Sigmoid colon (tissue), 7 donors: ENCODE data around the gene SART3. TPM values are rescaled to one million over a fixed set of nuclear protein-coding genes. Genes with fewer than 3 reads are reported as not detected.

Experiments
- DNase-seq: peaks from one replicate; pipeline ENCODE4 v3.0.0-alpha.2; 2019
- H3K27ac ChIP-seq, 4 donors: fragments of 200-600 bp; sonication (generic); one replicate each; pipeline ENCODE4 v1.5.1; 2016 to 2019; ENCODE audit warnings: mild to moderate bottlenecking in 1 of 4
- H3K27me3 ChIP-seq, 3 donors: fragments of 200-600 bp; sonication (generic); one replicate each; pipeline ENCODE4 v1.5.1; 2019; ENCODE audit warnings: mild to moderate bottlenecking in 1 of 3
- H3K36me3 ChIP-seq, 4 donors: fragments of 200-600 bp; sonication (generic); one replicate each; pipeline ENCODE4 v1.5.1; 2016 to 2019
- H3K4me1 ChIP-seq, 4 donors: fragments of 200-600 bp; sonication (generic); one replicate each; pipeline ENCODE4 v1.5.1; 2017 to 2019
- H3K4me3 ChIP-seq, 4 donors: fragments of 200-600 bp; sonication (generic); one replicate each; pipeline ENCODE4 v1.5.1; 2017 to 2019; ENCODE audit warnings: mild to moderate bottlenecking in 2 of 4, moderate library complexity in 1 of 4
- H3K9me3 ChIP-seq, 4 donors: fragments of 200-600 bp in 3 of 4; sonication (generic) in 3 of 4; one replicate each; pipeline versions ENCODE4 v1.5.1 to v1.6.1; 2013 to 2019
- EP300 ChIP-seq, 4 donors: sonication (generic); formaldehyde crosslinking; IDR thresholded peaks; one replicate each; pipeline ENCODE4 v1.6.1; 2017; ENCODE audit warnings: antibody characterized with exemption in 4 of 4
- POLR2A ChIP-seq, 2 donors: fragments of 450-650 bp; IDR thresholded peaks; one replicate each; pipeline ENCODE4 v1.6.1; 2016; ENCODE audit warnings: antibody characterized with exemption in 2 of 2, mild to moderate bottlenecking in 2 of 2, moderate library complexity in 2 of 2
- POLR2AphosphoS5 ChIP-seq, 4 donors: sonication (generic); formaldehyde crosslinking; IDR thresholded peaks; one replicate each; pipeline ENCODE4 v1.6.1; 2017; ENCODE audit warnings: antibody characterized with exemption in 4 of 4
- WGBS, 2 donors: extraction: QIAGEN DNeasy Blood & Tissue Kit; methylation state at CpG; one replicate each; pipeline ENCODE4 v1.1.7; 2013; 5-methylcytosine and 5-hydroxymethylcytosine counted together
- intact Hi-C: fragments of 100-400 bp; cut with DNase I; formaldehyde crosslinking; loops from one replicate; pipeline ENCODE4 v1.15.1; 2023
- polyA plus RNA-seq, 3 donors: library from polyadenylated mRNA; stranded (reverse); fragments of 200-250 nt; gene quantifications; one replicate each; pipeline ENCODE4 v1.2.3, GENCODE V29; 2013
- total RNA-seq, 4 donors: library from RNA; depleted of rRNA; stranded (reverse); fragments of >200 nt; gene quantifications; one replicate each; pipeline ENCODE4 v1.1.0, GENCODE V29; 2016
- TF ChIP-seq, protein P1 (sequence below), 4 experiments: fragments of 450-650 bp in 3 of 4; fragments of 200-600 bp in 1 of 4; IDR thresholded peaks; one replicate each; pipeline ENCODE4 v1.5.1; 2016 to 2019; ENCODE audit warnings: antibody characterized with exemption in 4 of 4, mild to moderate bottlenecking in 3 of 4, moderate library complexity in 2 of 4
- donor health status: healthy with polysubstance abuse.
- donor health status: Bipolar disorder and iron deficiency.
- donor health status: healthy.

The SART3 gene
- total and polyA plus RNA-seq, 7 donors, result 15.3 to 69.1 (median 45.3) TPM

- 57 to 67% methylated on average over 2 of the region's 2 CpGs for WGBS, 2 donors
- Histone ChIP-seq H3K27ac (no peak overlapping the region), H3K27me3 (no peaks in the 10 kb centered on the region), H3K36me3 (no peaks in the 10 kb centered on the region), H3K9me3 (peaks cover 0 to 8% (median 0%) of the 10 kb centered on the region in 4 donors), H3K4me3 (no peak overlapping the region), H3K4me1 (no peaks in the 10 kb centered on the region)
- intact Hi-C loops, result no loop called here
- no peak for DNase-seq
- TF ChIP-seq, protein P1, sequence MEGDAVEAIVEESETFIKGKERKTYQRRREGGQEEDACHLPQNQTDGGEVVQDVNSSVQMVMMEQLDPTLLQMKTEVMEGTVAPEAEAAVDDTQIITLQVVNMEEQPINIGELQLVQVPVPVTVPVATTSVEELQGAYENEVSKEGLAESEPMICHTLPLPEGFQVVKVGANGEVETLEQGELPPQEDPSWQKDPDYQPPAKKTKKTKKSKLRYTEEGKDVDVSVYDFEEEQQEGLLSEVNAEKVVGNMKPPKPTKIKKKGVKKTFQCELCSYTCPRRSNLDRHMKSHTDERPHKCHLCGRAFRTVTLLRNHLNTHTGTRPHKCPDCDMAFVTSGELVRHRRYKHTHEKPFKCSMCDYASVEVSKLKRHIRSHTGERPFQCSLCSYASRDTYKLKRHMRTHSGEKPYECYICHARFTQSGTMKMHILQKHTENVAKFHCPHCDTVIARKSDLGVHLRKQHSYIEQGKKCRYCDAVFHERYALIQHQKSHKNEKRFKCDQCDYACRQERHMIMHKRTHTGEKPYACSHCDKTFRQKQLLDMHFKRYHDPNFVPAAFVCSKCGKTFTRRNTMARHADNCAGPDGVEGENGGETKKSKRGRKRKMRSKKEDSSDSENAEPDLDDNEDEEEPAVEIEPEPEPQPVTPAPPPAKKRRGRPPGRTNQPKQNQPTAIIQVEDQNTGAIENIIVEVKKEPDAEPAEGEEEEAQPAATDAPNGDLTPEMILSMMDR (IDR thresholded peaks at IDR 0.05), result no peak
- TF ChIP-seq POLR2A (IDR thresholded peaks at IDR 0.05), result no peak
- TF ChIP-seq POLR2AphosphoS5 (IDR thresholded peaks at IDR 0.05), result no peak
- TF ChIP-seq EP300 (IDR thresholded peaks at IDR 0.05), result no peak
These were observed 76.1 kb downstream of the SART3 start for GRCh38 chr12:108484845-108485244.

- 67 to 79% methylated on average over 2 of the region's 2 CpGs for WGBS, 2 donors
- peaks cover 0 to 8% (median 0%) of the 10 kb centered on the region in 4 donors for H3K9me3 ChIP-seq
- TF ChIP-seq POLR2AphosphoS5 (IDR thresholded peaks at IDR 0.05), result no peak
- no peak for TF ChIP-seq POLR2A (IDR thresholded peaks at IDR 0.05)
- TF ChIP-seq, protein P1 (IDR thresholded peaks at IDR 0.05), result no peak
- no peak for TF ChIP-seq EP300 (IDR thresholded peaks at IDR 0.05)
- H3K27ac ChIP-seq, result no peak overlapping the region
- DNase-seq, result no peak
- H3K36me3 ChIP-seq, result no peaks in the 10 kb centered on the region
- no peaks in the 10 kb centered on the region for H3K27me3 ChIP-seq
- no peak overlapping the region for H3K4me3 ChIP-seq
- H3K4me1 ChIP-seq, result no peaks in the 10 kb centered on the region
- intact Hi-C loops, result no loop called here
These were observed 76.5 kb downstream of the SART3 start for GRCh38 chr12:108484431-108484830.

DNA sequence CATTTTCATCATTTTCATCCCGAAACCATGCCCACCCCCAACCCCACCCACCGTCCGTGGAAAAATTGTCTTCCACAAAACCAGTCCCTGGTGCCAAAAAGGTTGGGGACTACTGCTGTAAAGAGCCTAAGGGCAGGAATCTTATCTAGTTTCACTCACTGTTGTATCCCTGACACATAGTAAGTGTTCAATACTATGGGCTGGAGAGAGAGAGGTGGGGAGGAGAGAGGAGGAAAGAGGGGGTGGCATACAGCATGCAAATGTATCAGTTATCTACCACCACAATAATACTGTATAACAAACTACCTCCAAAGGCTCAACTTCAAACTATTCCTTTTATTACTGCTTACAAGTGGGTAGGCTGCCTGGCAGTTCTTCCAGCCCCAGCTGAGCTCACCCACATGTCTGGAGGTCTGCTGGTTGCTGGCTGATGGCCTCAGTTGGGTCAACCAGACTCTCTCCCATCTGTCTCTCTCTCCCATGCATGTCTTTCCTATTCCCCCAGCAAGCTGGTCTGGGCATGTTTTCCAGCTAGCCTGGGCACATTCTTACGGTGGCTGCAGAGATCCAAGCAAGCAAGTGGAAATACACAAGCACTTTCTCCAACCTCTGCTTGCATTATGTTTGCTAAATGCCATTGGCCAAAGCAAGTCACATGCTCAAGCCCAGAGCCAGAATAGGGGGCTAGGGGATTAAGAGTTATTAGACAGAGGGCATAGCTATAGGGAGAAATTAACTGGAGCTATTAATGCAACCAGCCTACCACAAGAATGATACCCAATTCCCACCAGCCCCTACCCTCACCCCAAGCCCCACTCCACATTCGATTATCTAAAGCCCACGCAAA, 77.5 kb downstream of the SART3 start:
- no peak overlapping the region for H3K4me3 ChIP-seq
- WGBS, 2 donors, result 66 to 69% methylated on average over 6 of the region's 6 CpGs

DNA sequence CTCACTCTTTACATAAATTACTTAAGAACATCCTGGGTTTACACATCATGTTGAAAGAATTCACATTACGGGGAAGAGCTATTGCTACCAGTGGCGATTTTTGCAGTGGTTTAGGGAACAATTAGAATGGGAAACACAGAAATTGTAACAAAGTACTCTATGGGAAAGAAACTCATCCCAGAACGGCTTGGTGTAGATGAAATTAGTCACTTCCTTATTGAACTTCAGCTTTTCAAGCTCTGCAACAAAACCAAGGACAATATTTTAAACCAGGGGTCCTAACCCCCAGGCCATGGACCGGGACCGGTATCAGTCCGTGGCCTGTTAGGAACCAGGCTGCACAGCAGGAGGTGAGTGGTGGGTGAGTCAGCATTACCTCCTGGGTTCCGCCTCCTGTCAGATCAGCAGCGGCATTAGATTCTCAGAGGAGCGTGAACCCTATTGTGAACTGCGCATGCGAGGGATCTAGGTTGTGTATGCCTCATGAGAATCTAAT, 78.2 kb downstream of the SART3 start:
- DNase-seq, result no peak
- no peaks in the 10 kb centered on the region for H3K27me3 ChIP-seq
- no peaks in the 10 kb centered on the region for H3K36me3 ChIP-seq
- H3K27ac ChIP-seq, result no peak overlapping the region
- H3K9me3 ChIP-seq, result peaks cover 0 to 8% (median 0%) of the 10 kb centered on the region in 4 donors
- H3K4me3 ChIP-seq, result no peak overlapping the region
- intact Hi-C loops, result no loop called here
- peaks cover 0 to 4% (median 0%) of the 10 kb centered on the region in 4 donors for H3K4me1 ChIP-seq
- WGBS, 2 donors, result 57 to 64% methylated on average over 11 of the region's 11 CpGs
- TF ChIP-seq POLR2A (IDR thresholded peaks at IDR 0.05), result no peak
- TF ChIP-seq, protein P1 (IDR thresholded peaks at IDR 0.05), result no peak
- TF ChIP-seq EP300 (IDR thresholded peaks at IDR 0.05), result no peak
- TF ChIP-seq POLR2AphosphoS5 (IDR thresholded peaks at IDR 0.05), result no peak

More for the DNA sequence above, 77.5 kb downstream of the SART3 start:
- peaks cover 0 to 8% (median 0%) of the 10 kb centered on the region in 4 donors for H3K9me3 ChIP-seq
- no peaks in the 10 kb centered on the region for H3K36me3 ChIP-seq
- TF ChIP-seq EP300 (IDR thresholded peaks at IDR 0.05) (no peak), POLR2A (IDR thresholded peaks at IDR 0.05) (no peak), POLR2AphosphoS5 (IDR thresholded peaks at IDR 0.05) (no peak)
- TF ChIP-seq, protein P1 (IDR thresholded peaks at IDR 0.05), result no peak
- H3K27ac ChIP-seq, result no peak overlapping the region
- no peak for DNase-seq
- peaks cover 0 to 4% (median 0%) of the 10 kb centered on the region in 4 donors for H3K4me1 ChIP-seq
- intact Hi-C loops, result no loop called here
- no peaks in the 10 kb centered on the region for H3K27me3 ChIP-seq
